HepG2 (cell line): Measurements from ENCODE around the gene CDK11A. TPM values are rescaled to one million over a fixed set of nuclear protein-coding genes. Genes with fewer than 3 reads are reported as not detected.
"Not testable (repeated sequence)": the region's sequence is repeated elsewhere in the genome, so short reads cannot be mapped to it uniquely, and the experiment has no call there.

Experiments used
- ATAC-seq: fragments of 200-7000 bp; cut with Tn5 transposase; 3 replicates; pipeline ENCODE4 v1.9.1; 2020; ENCODE audit warnings: mild to moderate bottlenecking, moderate library complexity
- BruUV-seq: library from RNA; stranded (reverse); fragments of 400-500 nt; replicated peaks from 2 replicates; lab custom pipeline; 2021; lab: Mats Ljungman, UMichigan
- CTCF ChIA-PET: fragments of 300-600 bp; formaldehyde crosslinking; extraction: SDS; loops from one replicate; lab custom pipeline; 2021; ENCODE audit warnings: low total read pairs, inconsistent platforms, low intra/inter-chr PET ratio; lab: Yijun Ruan, JAX
- POLR2A ChIA-PET: fragments of 350-600 bp; sonication (Branson Sonifier 250); formaldehyde crosslinking; loops from one replicate; lab custom pipeline; 2020; ENCODE audit warnings: antibody characterized with exemption, inconsistent platforms; lab: Yijun Ruan, JAX
- DNase-seq: peaks from one replicate; pipeline ENCODE4 v3.0.0-alpha.2; 2015; ENCODE audit warnings: low spot score
- FAIRE-seq: peaks from 3 replicates; lab custom pipeline; 2011; peaks lifted over from hg19 to GRCh38; lab: Jason Lieb, UNC
- H2AFZ ChIP-seq: one replicate; pipeline ENCODE4 v1.6.1; 2011; ENCODE audit warnings: low read length, inconsistent platforms
- H3K27ac ChIP-seq: fragments of 300-600 bp; 3 replicates; pipeline ENCODE4 v1.8.0; 2011; ENCODE audit warnings: mixed run types, mild to moderate bottlenecking, mixed read lengths, low read length, inconsistent platforms; ENCODE audit not compliant: insufficient read depth; ENCODE audit errors: extremely low read length
- H3K27me3 ChIP-seq, 2 experiments: fragments of 200-600 bp in 1 of 2; 2 replicates in 1 of 2; 3 replicates in 1 of 2; pipeline versions ENCODE4 v1.6.0 to v1.8.0; 2011; ENCODE audit warnings: low read length in 2 of 2, mild to moderate bottlenecking in 2 of 2, moderate library complexity in 2 of 2, inconsistent platforms in 1 of 2; ENCODE audit not compliant: insufficient read depth in 2 of 2, control insufficient read depth in 1 of 2
- H3K36me3 ChIP-seq, 2 experiments: fragments of 200-600 bp in 1 of 2; replicated peaks in 1 of 2; 2 replicates in 1 of 2; 3 replicates in 1 of 2; pipeline versions ENCODE4 v1.5.1 to v1.8.0; 2011; ENCODE audit warnings: low read length in 2 of 2, inconsistent platforms in 1 of 2; ENCODE audit not compliant: insufficient read depth in 2 of 2, control insufficient read depth in 1 of 2
- H3K4me1 ChIP-seq: 2 replicates; pipeline ENCODE4 v1.5.1; 2012; ENCODE audit warnings: low read length, inconsistent platforms; ENCODE audit not compliant: insufficient read depth
- H3K4me2 ChIP-seq: 2 replicates; pipeline ENCODE4 v1.6.0; 2011; ENCODE audit warnings: low read depth, low read length, inconsistent platforms
- H3K4me3 ChIP-seq, 3 experiments: fragments of 200-600 bp in 1 of 3; sonication (generic), shearing (Covaris generic) in 1 of 3; replicated peaks in 1 of 3; 2 replicates each; pipeline ENCODE4 v1.5.1; 2011 to 2016; ENCODE audit warnings: low read length in 3 of 3, inconsistent platforms in 2 of 3, low read depth in 2 of 3, mild to moderate bottlenecking in 2 of 3, control low read depth in 1 of 3, mixed read lengths in 1 of 3; ENCODE audit not compliant: insufficient read depth in 1 of 3
- H3K79me2 ChIP-seq: one replicate; pipeline ENCODE4 v1.6.1; 2011; ENCODE audit warnings: low read length, inconsistent platforms; ENCODE audit not compliant: insufficient read depth
- H3K9ac ChIP-seq: 2 replicates; pipeline ENCODE4 v1.6.0; 2011; ENCODE audit warnings: mild to moderate bottlenecking, low read depth, low read length, inconsistent platforms; ENCODE audit not compliant: insufficient read depth
- H3K9me3 ChIP-seq: 2 replicates; pipeline ENCODE4 v1.5.1; 2012; ENCODE audit warnings: mild to moderate bottlenecking, low read length
- H4K20me1 ChIP-seq: 2 replicates; pipeline ENCODE4 v1.6.0; 2011; ENCODE audit warnings: inconsistent platforms, mild to moderate bottlenecking, low read length, moderate library complexity; ENCODE audit not compliant: insufficient read depth
- WGBS: methylation state at CpG from one replicate; pipeline ENCODE4 v1.1.6; 2017; ENCODE audit warnings: low lambda C conversion rate; 5-methylcytosine and 5-hydroxymethylcytosine counted together
- in situ Hi-C: cut with HindIII; loops from 2 replicates; pipeline ENCODE4 v1.10.0; 2017; ENCODE audit warnings: low pct_unique_long_range_greater_than_20kb; ENCODE audit not compliant: extremely low pct_ligation_motif_present
- intact Hi-C: fragments of 100-400 bp; cut with micrococcal nuclease; formaldehyde crosslinking; loops from one replicate; pipeline ENCODE4 v1.10.0; 2022; ENCODE audit not compliant: unreplicated experiment
- polyA plus RNA-seq, 8 experiments: library from polyadenylated mRNA; depleted of rRNA in 3 of 8; stranded (reverse) in 7 of 8; unstranded in 1 of 8; fragments of >200 nt; fragmentation: Illumina TruSeq in 4 of 8; extraction: Trizol in 4 of 8; gene quantifications; 2 replicates each; pipeline versions ENCODE4 v1.2.1 to v1.2.3, GENCODE V29; 2011 to 2016; ENCODE audit warnings: low read depth in 4 of 8, missing spikeins in 1 of 8, mixed read lengths in 1 of 8; ENCODE audit not compliant: insufficient read depth in 1 of 8
- total RNA-seq, 5 experiments: library from RNA; depleted of rRNA; stranded (reverse); fragments of >200 nt; fragmentation: Illumina TruSeq; extraction: Trizol; gene quantifications; 2 replicates each; pipeline ENCODE4 v1.2.3, GENCODE V29; 2016; ENCODE audit warnings: low read depth in 1 of 5

Gene CDK11A
- total and polyA plus RNA-seq, 2 of the 13 experiments (the other 11 are each of a cell fraction or from before 2014, with no cell fraction given): 11.2 to 17.9 TPM

GRCh38 chr1:1664318-1664717, 59.8 kb downstream of the CDK11A start:
- H3K27me3 ChIP-seq, H3K79me2 ChIP-seq, H3K27ac ChIP-seq, CTCF ChIA-PET, FAIRE-seq, H3K9ac ChIP-seq, ATAC-seq, H3K4me2 ChIP-seq, in situ Hi-C loops, H3K4me3 ChIP-seq, POLR2A ChIA-PET, H3K9me3 ChIP-seq, H4K20me1 ChIP-seq, intact Hi-C loops, H3K4me1 ChIP-seq, H2AFZ ChIP-seq, DNase-seq: not testable (repeated sequence)
- 29% methylated on average over 1 of the region's 11 CpGs for WGBS
- BruUV-seq: TSS peak; percentile 26
- peaks cover 5 to 16% of the 10 kb centered on the region in 2 experiments; a peak in 4 of 5 replicates for H3K36me3 ChIP-seq

GRCh38 chr1:1662830-1663560, 61.2 kb downstream of the CDK11A start:
- ATAC-seq, H3K9ac ChIP-seq, DNase-seq, in situ Hi-C loops, H2AFZ ChIP-seq, H3K4me2 ChIP-seq, H3K9me3 ChIP-seq, FAIRE-seq, POLR2A ChIA-PET, intact Hi-C loops, H3K27ac ChIP-seq, H3K4me3 ChIP-seq, H4K20me1 ChIP-seq, BruUV-seq, H3K4me1 ChIP-seq, CTCF ChIA-PET, H3K79me2 ChIP-seq, H3K27me3 ChIP-seq: not testable (repeated sequence)
- peaks cover 5 to 16% of the 10 kb centered on the region in 2 experiments; a peak in 4 of 5 replicates for H3K36me3 ChIP-seq
- 87% methylated on average over 15 of the region's 15 CpGs for WGBS

GRCh38 chr1:1662392-1662791, 61.8 kb downstream of the CDK11A start:
- in situ Hi-C loops, ATAC-seq, BruUV-seq, H3K27ac ChIP-seq, FAIRE-seq, H2AFZ ChIP-seq, intact Hi-C loops, DNase-seq, H3K9ac ChIP-seq, POLR2A ChIA-PET, H3K27me3 ChIP-seq, H3K79me2 ChIP-seq, H3K9me3 ChIP-seq, H3K4me1 ChIP-seq, CTCF ChIA-PET, H3K4me2 ChIP-seq, H3K4me3 ChIP-seq, H4K20me1 ChIP-seq: not testable (repeated sequence)
- WGBS: 90% methylated on average over 4 of the region's 9 CpGs
- peaks cover 5 to 16% of the 10 kb centered on the region in 2 experiments; a peak in 4 of 5 replicates for H3K36me3 ChIP-seq
